ENCODE results near the gene HSH2D.

DNA sequence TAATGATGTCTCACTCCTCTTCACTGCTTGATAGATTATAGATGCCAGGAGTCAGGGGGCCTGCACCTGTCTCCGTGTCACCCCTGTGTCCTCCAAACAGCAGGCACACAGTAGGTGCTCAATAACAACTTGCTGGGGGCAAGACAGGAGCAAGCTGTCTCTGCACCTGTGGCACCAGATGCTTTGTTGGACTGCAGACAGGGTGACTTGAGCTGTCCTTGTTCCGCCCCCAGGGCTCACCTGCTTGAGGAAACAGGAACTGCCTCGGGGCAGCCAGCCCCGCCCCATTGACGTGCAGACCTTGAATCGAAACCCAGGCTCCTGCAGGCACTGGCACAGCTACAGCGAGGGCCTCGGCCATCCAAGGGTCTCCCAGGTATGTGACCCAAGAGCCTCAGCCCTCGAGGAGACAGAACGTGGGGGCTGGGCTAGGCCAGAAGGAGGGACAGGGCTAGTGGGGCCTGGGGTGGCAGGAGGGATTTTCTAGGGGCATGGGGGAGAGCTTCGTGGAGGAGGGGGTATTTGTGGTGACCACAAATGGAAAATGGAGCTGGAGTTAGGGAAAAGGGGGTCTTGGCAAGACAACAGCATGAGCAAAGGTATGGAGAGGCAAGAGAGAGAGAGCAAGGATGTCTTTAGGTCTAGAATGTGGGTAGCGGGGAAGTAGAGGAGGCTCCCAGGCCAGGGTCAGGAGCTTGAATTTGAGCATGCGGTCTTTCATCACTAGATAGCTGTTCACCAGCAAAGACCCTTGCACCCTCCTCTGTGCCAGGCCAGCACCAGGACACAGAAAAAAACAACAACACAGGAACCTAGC lies at the start of gene HSH2D:
- TF ChIP-seq, protein P1, sequence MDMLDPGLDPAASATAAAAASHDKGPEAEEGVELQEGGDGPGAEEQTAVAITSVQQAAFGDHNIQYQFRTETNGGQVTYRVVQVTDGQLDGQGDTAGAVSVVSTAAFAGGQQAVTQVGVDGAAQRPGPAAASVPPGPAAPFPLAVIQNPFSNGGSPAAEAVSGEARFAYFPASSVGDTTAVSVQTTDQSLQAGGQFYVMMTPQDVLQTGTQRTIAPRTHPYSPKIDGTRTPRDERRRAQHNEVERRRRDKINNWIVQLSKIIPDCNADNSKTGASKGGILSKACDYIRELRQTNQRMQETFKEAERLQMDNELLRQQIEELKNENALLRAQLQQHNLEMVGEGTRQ (IDR thresholded peaks at IDR 0.05; ENCODE audit: borderline replicate concordance, low read depth, low read length): no peak
- TF ChIP-seq RFX5 (IDR thresholded peaks at IDR 0.05; ENCODE audit: low read length): no peak
- TF ChIP-seq, protein P2, sequence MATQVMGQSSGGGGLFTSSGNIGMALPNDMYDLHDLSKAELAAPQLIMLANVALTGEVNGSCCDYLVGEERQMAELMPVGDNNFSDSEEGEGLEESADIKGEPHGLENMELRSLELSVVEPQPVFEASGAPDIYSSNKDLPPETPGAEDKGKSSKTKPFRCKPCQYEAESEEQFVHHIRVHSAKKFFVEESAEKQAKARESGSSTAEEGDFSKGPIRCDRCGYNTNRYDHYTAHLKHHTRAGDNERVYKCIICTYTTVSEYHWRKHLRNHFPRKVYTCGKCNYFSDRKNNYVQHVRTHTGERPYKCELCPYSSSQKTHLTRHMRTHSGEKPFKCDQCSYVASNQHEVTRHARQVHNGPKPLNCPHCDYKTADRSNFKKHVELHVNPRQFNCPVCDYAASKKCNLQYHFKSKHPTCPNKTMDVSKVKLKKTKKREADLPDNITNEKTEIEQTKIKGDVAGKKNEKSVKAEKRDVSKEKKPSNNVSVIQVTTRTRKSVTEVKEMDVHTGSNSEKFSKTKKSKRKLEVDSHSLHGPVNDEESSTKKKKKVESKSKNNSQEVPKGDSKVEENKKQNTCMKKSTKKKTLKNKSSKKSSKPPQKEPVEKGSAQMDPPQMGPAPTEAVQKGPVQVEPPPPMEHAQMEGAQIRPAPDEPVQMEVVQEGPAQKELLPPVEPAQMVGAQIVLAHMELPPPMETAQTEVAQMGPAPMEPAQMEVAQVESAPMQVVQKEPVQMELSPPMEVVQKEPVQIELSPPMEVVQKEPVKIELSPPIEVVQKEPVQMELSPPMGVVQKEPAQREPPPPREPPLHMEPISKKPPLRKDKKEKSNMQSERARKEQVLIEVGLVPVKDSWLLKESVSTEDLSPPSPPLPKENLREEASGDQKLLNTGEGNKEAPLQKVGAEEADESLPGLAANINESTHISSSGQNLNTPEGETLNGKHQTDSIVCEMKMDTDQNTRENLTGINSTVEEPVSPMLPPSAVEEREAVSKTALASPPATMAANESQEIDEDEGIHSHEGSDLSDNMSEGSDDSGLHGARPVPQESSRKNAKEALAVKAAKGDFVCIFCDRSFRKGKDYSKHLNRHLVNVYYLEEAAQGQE (IDR thresholded peaks at IDR 0.05; ENCODE audit: low read depth, low read length): no peak
- TF ChIP-seq, protein P3, sequence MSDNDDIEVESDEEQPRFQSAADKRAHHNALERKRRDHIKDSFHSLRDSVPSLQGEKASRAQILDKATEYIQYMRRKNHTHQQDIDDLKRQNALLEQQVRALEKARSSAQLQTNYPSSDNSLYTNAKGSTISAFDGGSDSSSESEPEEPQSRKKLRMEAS (IDR thresholded peaks at IDR 0.05; ENCODE audit: low read depth): no peak
- TF ChIP-seq, protein P4, sequence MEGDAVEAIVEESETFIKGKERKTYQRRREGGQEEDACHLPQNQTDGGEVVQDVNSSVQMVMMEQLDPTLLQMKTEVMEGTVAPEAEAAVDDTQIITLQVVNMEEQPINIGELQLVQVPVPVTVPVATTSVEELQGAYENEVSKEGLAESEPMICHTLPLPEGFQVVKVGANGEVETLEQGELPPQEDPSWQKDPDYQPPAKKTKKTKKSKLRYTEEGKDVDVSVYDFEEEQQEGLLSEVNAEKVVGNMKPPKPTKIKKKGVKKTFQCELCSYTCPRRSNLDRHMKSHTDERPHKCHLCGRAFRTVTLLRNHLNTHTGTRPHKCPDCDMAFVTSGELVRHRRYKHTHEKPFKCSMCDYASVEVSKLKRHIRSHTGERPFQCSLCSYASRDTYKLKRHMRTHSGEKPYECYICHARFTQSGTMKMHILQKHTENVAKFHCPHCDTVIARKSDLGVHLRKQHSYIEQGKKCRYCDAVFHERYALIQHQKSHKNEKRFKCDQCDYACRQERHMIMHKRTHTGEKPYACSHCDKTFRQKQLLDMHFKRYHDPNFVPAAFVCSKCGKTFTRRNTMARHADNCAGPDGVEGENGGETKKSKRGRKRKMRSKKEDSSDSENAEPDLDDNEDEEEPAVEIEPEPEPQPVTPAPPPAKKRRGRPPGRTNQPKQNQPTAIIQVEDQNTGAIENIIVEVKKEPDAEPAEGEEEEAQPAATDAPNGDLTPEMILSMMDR (IDR thresholded peaks at IDR 0.05): no peak
- no peak for TF ChIP-seq SIN3A (IDR thresholded peaks at IDR 0.05; ENCODE audit: borderline replicate concordance, low read depth, low read length)
- TF ChIP-seq POLR2AphosphoS5 (IDR thresholded peaks at IDR 0.05; ENCODE audit: low read depth, low read length): no peak
- TF ChIP-seq RCOR1 (IDR thresholded peaks at IDR 0.05; ENCODE audit: low read length): no peak
- no peak for TF ChIP-seq TEAD4 (IDR thresholded peaks at IDR 0.05; ENCODE audit: borderline replicate concordance, insufficient read depth)
- TF ChIP-seq, protein P5, sequence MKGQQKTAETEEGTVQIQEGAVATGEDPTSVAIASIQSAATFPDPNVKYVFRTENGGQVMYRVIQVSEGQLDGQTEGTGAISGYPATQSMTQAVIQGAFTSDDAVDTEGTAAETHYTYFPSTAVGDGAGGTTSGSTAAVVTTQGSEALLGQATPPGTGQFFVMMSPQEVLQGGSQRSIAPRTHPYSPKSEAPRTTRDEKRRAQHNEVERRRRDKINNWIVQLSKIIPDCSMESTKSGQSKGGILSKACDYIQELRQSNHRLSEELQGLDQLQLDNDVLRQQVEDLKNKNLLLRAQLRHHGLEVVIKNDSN (IDR thresholded peaks at IDR 0.05; ENCODE audit: borderline replicate concordance, low read depth): no peak
- no peak for TF ChIP-seq NFIC (IDR thresholded peaks at IDR 0.05; ENCODE audit: borderline replicate concordance)
- no peak for TF ChIP-seq YY1 (IDR thresholded peaks at IDR 0.05; ENCODE audit: low read depth)
- TF ChIP-seq CHD2 (IDR thresholded peaks at IDR 0.05; ENCODE audit: low read length, partially characterized antibody): no peak

Measured in SK-N-SH (cell line).